Sciatic nerve (tissue), 2 donors: ENCODE results near the gene DIP2C. TPM values are rescaled to one million over a fixed set of nuclear protein-coding genes. Genes with fewer than 3 reads are reported as not detected.

Source experiments
- ATAC-seq: fragments of 200-7000 bp; cut with Tn5 transposase; one replicate; pipeline ENCODE4 v1.9.1; 2020; ENCODE audit warnings: mild to moderate bottlenecking, moderate library complexity
- DNase-seq: peaks from one replicate; pipeline ENCODE4 v3.0.0-alpha.2; 2020; ENCODE audit warnings: low spot score
- intact Hi-C: fragments of 100-400 bp; cut with DNase I; formaldehyde crosslinking; loops from one replicate; pipeline ENCODE4 v1.14.2; 2022
- total RNA-seq: library from RNA; stranded (reverse); fragmentation: NEBNext Ultra II Directional; extraction: Animal tissue kit (Norgen Biotek cat#: 25700); gene quantifications from one replicate; pipeline ENCODE4 v1.2.1, GENCODE V29; 2021
- donor health status: DM: no; HTN: no; CAD: no.
- donor health status: DM: no; HTN: no; CAD: no.

DIP2C gene
- total RNA-seq, 1 donor from 2014 or later, result 38.7 TPM

DNA sequence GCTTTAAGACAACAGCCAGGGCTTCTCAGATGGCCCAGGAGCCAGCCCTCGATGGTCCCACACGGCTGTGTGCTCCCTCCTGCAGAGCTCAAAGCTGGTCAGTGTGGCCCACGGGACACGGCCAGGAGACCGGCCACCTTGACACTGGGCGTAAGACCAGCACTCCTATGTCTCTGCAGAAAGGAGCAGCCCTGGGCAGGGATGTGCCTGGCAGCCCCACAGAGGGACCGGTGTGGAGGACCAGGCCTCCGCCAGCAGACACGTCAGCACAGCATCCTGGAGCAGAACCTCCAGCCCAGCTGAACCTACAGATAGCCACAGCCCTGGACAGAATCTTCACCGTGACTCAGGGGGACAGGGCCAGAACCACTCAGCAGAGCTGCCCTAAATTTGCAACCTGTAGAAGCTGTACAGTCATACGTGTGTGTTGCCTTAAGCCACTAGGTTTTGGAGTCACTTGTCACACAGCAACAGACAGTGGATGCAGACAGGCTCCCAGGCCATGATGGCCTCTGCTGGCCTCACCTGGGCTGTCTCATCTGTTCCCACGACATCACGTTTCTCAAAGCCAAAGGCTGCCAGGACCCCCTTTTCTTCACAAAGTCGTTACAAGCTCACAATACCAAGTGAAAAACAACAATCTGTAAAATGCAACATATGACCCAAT is 132.4 kb downstream of the DIP2C start:
- ATAC-seq, result no peak
- intact Hi-C loops, result no loop called here
- DNase-seq, result no peak

DNA sequence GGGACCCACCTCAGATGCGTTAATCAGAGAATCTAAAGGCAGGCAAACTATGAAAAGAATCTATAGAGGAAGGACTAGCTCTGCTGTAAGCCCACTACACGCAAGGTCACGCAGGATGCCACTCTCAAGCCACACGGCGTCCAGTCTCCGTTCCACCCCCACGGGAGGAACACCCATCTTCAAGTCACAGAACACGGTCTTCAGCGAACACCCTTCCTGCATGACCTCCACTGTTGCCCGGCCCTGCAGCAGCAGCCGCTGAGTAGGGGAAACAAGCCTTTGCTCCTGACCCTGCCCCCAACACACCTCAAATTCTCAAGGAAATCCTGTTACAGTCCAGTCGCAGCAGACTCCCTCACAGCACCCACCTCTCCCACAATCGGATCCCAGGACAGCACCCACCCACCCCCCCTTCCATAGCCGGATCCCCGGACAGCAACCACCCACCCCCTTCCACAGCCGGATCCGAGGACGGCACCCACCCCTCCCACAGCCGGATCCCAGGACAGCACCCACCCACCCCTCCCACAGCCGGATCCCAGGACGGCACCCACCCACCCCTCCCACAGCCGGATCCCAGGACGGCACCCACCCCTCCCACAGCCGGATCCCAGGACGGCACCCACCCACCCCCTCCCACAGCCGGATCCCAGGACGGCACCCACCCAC is 133.7 kb downstream of the DIP2C start:
- no peak for DNase-seq
- intact Hi-C loops, result no loop called here
- ATAC-seq, result no peak

DNA sequence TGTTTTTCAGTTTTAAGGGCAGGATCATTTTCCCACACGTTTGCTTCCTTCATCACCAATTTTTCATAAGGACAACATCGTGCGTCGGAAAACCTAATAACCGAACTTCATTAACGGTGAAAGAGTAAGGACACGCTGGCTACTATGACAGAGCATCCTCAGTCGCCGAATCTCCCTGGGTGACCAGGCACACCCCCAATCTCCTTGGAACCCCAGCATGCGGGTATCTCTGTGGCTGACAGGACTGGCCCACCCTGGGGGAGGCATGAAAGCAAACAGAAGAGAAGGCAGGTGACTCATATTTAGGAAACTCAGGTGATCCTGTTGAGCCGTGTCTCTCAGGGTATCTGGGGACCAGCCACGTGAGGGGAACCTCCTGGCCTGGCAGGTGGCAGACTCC is 134.2 kb downstream of the DIP2C start:
- ATAC-seq (no peak), DNase-seq (no peak)
- intact Hi-C loops, result no loop called here

DNA sequence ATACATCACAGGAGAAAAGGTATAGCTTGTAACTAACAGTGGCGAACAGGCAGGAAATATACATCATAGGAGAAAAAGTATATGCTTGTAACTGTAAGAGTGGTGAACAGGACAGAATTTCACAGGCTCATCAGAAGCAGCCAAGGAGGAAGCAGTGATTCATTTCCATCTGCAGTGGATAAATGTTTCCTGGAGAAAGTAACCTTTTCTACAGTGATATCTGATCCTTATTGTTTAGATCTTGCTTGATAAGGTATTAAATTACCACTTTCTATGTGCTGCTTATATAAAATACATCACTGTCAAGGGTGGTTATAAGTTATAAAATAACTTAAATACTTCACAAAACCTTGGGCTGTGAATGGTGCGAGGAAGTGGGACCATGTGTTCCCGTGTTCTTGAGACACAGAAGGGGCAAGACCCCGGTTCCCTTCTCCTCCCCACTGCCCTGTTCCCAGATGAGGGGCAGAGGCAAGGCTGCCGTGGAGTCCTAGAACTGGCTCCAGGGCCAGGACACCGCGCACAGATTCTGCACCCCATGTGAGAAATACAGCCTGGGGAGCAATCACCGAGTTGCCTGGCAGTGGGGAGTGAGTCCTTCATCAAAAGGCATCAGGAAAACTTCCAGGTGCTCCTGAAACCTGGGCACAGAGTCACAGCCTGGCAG is 135.2 kb downstream of the DIP2C start:
- intact Hi-C loops, result no loop called here
- ATAC-seq, result no peak
- no peak for DNase-seq

DNA sequence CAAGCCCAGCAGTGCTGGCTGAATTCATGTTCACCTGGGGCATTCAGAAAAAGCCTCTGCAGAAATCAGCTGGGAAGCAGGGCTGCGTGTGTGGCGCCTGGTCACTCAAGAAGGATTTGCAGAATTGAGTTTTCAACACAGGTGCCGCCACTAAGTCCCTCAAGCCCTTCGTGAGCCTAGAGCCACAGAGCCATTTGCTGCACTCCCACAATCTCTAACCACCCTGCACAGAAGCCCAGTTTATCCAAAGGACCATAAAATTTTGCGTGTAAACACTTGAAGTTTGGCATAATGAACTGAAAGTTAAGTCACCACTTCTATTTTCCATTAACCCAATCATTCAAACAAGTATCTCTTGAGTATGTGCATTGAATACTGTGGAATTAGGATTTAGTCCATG is 136.2 kb downstream of the DIP2C start:
- intact Hi-C loops, result no loop called here
- no peak for ATAC-seq

DNA sequence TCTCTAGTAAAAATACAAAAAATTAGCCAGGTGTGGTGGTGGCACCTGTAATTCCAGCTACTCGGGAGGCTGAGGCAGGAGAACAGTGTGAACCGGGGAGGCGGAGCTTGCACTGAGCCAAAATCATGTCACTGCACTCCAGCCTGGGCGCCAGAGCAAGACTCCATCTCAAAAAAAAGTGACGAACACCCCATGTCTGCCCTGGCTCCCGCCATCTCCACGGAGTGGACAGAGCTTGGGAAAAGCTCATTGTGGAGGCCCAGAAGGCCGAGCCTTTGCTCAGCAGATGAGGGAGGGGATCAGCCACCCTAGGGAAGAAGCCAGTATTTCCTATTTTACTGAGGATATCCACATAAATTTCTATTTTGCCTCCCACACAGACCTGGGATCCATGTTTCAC is 136.8 kb downstream of the DIP2C start:
- peak; percentile 36 for DNase-seq
- intact Hi-C loops, result no loop called here
- no peak for ATAC-seq

More for the DNA sequence above, 136.2 kb downstream of the DIP2C start:
- DNase-seq, result no peak

DNA sequence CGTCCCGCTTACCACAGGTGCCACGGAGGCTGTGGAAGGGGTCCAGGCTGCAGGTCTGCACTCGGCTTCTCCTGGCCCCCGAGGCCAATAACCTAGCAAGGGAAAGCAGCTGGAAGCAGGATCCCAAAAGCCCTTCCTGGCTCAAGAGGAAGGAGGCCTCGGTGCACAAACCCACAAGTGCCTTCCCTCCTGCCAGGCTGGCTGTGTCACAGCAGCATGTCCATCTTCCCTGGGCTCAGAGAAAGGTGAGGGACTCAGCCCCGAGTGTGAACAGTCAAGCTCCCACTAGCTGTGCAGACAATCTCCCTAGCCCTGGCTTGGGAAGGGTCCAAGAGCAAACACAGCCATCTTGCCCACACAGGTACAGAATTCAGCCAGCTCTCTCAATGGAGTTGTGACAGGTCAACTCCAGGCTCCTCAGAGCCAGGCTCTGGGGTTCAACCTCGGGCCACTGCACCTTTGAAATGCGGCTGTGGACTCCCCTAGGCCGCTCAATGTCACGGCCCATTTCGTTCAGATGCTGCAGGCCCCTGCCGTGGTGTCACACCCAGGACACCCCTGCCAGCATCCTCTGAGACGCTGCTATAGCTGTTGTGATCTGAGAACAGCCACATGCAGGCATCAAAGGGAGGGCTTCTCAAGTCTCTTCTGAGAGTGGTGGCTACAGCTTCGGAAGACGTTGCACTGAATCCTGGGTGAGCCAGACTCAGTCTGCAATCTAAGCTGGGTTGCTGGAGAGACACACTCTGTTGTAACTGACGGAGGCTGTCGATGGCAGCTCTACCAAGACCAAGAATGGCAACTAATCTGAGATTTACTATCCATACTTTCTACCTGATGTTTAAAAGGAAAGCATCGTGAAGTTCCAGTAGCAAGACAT is 137.9 kb downstream of the DIP2C start:
- intact Hi-C loops, result no loop called here
- ATAC-seq (no peak), DNase-seq (no peak)

DNA sequence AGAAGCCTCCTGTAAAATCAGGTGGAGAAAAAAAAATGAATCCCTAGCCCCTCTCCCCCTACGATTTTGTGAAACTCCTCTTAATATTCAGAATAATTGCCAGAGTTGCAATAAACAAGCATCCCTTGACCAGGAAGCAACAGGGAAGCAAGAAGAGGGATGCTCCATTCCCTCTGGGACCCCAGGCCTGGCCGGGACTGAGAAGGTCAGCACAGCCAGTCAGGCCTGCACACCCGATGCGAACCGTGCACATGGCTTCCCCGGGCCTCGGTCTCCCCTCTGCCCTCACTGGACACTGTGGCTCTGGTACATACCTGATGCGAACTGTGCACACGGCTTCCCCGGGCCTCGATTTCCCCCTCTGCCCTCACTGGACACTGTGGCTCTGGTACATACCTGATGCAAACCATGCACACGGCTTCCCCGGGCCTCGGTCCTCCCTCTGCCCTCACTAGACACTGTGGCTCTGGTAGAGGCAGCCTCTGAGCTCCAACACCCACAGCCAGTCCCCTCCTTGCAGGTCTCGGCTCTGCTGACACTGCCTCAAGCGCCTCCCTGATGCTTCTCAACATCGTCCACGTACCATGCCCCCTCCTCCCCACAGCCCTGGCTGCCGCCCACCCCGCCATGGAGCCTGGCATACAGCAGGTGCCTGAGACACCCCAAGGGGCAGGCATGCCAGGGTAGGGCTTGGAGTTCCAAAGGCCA is 138.6 kb downstream of the DIP2C start:
- ATAC-seq, result no peak
- DNase-seq, result peak; percentile 49
- intact Hi-C loops, result no loop called here

DNA sequence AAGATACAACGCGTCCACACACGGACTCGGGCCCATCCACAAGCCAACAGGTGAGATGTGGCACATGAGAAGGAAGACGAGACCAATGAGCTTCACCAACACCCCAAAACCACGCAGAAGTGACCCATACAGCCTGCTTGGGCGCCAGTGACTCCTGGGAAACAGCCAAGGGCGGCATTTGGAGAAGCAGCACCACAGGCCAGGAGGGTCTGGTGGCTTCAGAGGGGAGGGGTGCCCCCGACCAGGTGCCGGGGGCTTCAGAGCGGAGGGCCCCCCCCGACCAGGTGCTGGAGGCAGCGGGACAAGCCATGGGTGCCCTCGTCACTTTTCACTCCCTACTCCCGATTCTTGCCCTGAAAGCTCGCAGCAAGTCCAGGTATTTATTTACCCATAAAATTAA is 140.1 kb downstream of the DIP2C start:
- intact Hi-C loops, result no loop called here
- DNase-seq, result peak; percentile 30
- no peak for ATAC-seq

DNA sequence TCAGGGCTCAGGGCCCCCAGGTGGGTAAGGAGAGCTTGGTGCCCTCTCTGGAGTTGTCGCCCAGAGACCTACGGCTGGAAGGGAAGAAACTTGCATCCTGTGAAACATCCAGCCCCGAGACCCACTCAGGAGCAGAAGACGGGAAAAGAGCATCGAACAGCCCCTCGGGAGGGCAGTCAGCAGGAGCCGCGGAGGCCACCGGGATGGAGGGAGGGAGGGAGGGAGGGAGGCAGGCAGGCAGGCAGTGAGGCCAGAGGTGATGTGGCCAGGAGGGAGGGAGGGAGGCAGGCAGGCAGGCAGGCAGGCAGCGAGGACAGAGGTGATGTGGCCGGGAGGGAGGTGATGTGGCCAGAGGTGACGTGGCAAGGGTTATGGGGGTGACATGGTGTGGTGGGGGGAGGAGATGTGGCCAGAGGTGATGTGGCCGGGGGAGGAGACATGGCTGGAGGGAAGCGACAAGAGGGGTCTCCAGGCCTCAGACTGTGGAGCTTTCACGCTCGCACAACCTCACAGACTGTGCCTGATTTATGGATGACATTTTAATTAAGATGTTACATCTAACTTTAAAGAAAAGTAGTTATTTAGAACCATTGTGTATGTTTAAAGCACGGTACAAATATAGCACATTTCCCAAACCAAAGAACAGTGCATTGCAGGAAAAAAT is 141.1 kb downstream of the DIP2C start:
- intact Hi-C loops, result no loop called here
- DNase-seq, result peak; percentile 37
- ATAC-seq, result no peak

DNA sequence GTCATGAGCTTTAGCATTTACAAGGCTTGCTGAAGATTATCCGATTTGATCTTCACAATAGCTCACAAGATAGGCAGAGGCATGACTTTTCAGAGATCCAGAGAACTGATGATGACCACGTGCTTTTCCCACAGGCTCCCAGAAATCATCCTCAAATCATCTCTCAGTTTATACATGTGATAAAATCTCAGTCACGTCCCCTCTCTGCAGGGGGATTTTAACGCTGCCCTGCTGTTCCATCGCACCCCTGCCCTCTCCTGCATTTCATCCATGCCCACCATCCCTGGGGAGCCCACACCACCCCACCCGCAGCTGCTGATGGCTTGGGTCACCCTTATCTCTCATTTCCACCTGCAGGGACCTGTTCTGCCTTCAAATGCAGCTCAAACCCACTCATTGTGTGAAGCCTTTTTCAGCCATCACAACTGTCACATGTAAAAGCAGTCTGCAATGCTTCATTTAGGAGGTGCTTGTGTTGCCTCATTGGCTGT is 141.8 kb downstream of the DIP2C start:
- peak; percentile 14 for ATAC-seq
- intact Hi-C loops, result no loop called here
- peak; percentile 33 for DNase-seq

DNA sequence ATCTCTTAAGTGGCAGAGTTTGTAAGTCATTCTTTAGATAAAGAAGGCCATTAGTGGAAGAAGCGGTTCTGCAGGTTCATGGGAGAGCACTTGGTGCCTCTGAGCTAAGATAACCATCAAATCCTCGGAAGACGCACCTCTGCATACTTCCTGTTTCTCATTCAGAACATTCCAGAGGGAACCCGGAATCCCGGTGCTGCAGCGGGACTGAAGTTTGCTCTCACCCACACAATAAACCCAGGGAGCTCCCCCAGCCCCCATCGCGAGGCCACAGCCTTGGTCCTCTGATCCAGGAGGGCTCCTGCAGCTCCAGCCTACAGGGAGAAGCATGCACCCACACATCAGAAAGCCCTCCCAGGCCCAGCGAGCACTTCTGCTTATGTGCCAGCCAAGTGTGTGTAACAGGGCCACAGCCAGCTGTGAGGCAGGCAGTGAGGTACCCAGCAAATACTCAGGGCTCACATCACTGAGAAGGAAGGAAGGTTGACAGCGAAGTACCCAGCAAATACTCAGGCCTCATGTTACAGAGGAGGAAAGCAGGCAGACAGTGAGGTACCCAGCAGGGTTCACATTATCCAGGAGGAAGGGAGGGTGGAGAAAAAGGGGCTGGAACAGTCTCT is 142.4 kb downstream of the DIP2C start:
- intact Hi-C loops, result no loop called here
- ATAC-seq, result peak; percentile 34
- peak; percentile 56 for DNase-seq

DNA sequence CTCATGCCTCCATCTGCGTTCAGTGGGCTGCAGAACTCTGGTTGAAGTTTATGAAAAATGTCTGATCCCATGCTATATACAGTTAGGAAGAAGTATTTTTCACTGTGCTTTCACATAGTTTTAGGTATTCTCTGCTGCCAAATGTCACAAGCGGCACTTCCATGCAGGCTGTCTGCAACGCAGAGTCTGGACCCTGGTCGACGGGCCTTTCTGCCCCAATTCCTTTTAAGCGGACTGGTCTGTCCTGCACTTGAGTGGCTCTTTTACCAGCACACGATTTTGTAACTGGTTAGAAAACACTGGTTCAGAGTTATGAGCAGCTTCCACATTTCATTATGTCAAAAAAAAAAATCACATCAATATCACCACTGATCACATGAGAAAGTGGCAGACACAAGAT is 143.0 kb downstream of the DIP2C start:
- ATAC-seq (no peak), DNase-seq (peak; percentile 40)
- intact Hi-C loops, result no loop called here

DNA sequence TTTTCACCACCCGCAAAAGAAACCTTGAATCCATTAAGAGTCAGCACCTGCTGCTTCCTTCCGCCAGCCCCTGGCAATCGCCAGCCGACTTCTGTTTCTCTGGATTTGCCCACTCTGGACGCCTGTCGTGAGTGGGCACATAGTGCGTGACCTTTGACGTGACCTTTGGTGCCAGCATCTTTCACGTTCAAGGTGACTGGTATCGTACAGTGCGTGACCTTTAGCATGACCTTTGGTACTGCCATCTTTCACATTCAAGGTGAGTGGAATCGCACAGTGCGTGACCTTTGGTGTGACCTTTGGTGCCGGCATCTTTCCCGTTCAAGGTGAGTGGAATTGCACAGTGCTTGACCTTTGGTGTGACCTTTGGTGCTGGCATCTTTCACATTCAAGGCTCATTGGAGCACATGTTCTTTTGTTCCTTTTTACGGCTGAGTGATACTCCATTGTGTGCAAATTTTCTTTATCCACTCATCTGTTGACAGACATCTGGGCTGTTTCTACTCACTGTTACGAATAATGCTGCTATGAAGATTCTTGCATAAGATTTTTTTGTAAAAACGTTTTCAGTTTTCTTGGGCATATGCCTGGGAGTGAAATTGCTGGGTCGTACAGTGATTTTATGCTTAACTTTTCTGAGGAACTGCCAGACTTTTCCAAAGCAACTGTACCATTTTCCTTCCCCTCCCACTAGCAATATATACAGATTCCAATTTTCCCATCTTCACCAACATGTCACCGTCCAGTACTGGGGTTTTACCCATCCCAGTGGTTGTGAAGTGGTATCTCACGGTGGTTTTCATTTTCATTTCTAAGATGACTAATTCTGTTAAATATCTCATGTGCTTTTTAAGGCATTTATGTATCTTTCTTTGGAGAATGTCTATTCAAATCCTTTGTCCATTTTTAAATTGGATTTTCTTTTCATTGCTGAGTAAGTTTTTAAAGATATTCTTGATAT is 145.3 kb downstream of the DIP2C start:
- intact Hi-C loops, result no loop called here
- ATAC-seq, result no peak
- peak; percentile 53 for DNase-seq

DNA sequence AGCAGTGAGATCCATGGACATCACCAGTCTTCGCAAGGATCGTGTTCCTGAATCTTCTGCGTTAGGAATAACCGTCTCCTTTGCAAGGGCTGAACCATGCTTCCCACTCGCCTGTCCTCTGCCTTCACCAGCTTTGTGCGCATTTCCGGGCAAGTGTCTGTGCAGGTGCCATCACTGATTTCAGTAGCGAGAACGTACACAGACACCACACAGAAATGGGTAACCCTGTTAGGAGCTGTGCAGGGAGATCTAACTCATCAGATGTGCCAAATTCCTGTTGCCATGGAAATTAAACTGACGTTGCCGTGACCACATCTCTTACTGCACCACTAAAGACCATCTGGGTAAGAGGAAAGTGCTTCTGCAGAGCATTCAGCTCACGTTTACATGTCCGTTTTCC is 146.3 kb downstream of the DIP2C start:
- DNase-seq, result peak; percentile 9
- intact Hi-C loops, result no loop called here
- no peak for ATAC-seq

DNA sequence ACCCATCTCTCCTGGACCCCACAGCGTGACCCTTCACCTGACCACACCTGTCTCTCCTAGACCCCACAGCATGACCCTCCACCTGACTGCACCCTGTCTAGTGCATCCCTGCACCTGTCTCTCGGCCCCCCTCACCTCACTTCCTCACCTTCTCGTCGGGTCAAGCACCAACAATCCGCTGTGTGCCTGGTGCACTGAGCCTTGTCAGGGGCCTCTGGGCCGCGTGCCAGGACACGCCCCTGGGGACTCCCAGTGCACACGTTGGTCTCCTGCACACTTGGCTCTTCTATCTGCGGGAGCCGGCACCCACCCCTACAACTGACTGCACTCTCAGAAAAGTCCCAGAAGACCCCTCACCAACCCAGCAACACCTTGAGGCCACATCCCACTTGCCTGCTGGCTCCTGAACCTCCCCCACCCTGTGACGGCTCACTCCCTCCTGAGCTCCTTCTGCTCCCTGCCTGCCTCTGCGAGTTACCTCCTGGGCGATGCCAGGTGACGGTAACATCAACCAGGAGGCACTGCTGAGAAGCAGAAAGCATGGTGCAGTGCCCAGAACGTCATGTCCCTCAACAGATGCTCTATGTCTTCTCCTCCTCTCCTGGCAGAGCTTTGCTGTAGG is 147.6 kb downstream of the DIP2C start:
- no peak for ATAC-seq
- intact Hi-C loops, result no loop called here
- peak; percentile 53 for DNase-seq
